HFF-Myc (cell line): ENCODE data around the gene AP5Z1.

Source experiments
- DNase-seq: peaks from one replicate; pipeline ENCODE4 v3.0.0-alpha.2; 2011; ENCODE audit warnings: low read depth; ENCODE audit errors: extremely low read depth
- H3K4me3 ChIP-seq: replicated peaks from 2 replicates; pipeline ENCODE4 v1.5.1; 2011; ENCODE audit warnings: low read depth, mild to moderate bottlenecking, control low read depth, low read length
- CTCF ChIP-seq: IDR thresholded peaks from 2 replicates; pipeline ENCODE4 v1.5.1; 2012; ENCODE audit warnings: mild to moderate bottlenecking, low read depth, low read length, control low read depth; ENCODE audit errors: missing control alignments

Gene AP5Z1

GRCh38 chr7:4751398-4751947 lies 23.9 kb upstream of the AP5Z1 start:
- no peak for DNase-seq
- no peak for TF ChIP-seq CTCF
- no peak overlapping the region for H3K4me3 ChIP-seq

GRCh38 chr7:4753598-4754432 lies 21.6 kb upstream of the AP5Z1 start:
- no peak for DNase-seq
- peak; percentile 85 for TF ChIP-seq CTCF
- H3K4me3 ChIP-seq: no peak overlapping the region

- H3K4me3 ChIP-seq: no peak overlapping the region
- no peak for DNase-seq
- TF ChIP-seq CTCF: no peak
Observed at GRCh38 chr7:4754433-4755010, 20.9 kb upstream of the AP5Z1 start.

GRCh38 chr7:4755045-4755444 lies 20.4 kb upstream of the AP5Z1 start:
- DNase-seq: no peak
- TF ChIP-seq CTCF: no peak
- H3K4me3 ChIP-seq: no peak overlapping the region

- no peak for DNase-seq
- H3K4me3 ChIP-seq: no peak overlapping the region
- TF ChIP-seq CTCF: no peak
Observed at GRCh38 chr7:4758111-4758510, 17.3 kb upstream of the AP5Z1 start.

- no peak for TF ChIP-seq CTCF
- no peak for DNase-seq
- H3K4me3 ChIP-seq: no peak overlapping the region
Observed at GRCh38 chr7:4758791-4759190, 16.6 kb upstream of the AP5Z1 start.
